Adrenal gland (tissue), 5 donors: ENCODE results near the gene ASCL3.

Source experiments
- POLR2A ChIP-seq, 2 donors: fragments of 450-650 bp; IDR thresholded peaks; one replicate each; pipeline ENCODE4 v1.6.1; 2017; ENCODE audit warnings: antibody characterized with exemption in 2 of 2, mild to moderate bottlenecking in 2 of 2, moderate library complexity in 1 of 2
- TF ChIP-seq, protein P1 (sequence below), 6 experiments: fragments of 450-650 bp in 4 of 6; fragments of 200-600 bp in 2 of 6; sonication (generic) in 1 of 6; IDR thresholded peaks; 1 replicate in 5 of 6; 2 replicates in 1 of 6; pipeline versions ENCODE4 v1.5.1 to v1.8.0; 2016 to 2021; ENCODE audit warnings: antibody characterized with exemption in 6 of 6, mild to moderate bottlenecking in 2 of 6, moderate library complexity in 1 of 6
- donor health status: DM: no; HTN: no; CAD: no.

DNA sequence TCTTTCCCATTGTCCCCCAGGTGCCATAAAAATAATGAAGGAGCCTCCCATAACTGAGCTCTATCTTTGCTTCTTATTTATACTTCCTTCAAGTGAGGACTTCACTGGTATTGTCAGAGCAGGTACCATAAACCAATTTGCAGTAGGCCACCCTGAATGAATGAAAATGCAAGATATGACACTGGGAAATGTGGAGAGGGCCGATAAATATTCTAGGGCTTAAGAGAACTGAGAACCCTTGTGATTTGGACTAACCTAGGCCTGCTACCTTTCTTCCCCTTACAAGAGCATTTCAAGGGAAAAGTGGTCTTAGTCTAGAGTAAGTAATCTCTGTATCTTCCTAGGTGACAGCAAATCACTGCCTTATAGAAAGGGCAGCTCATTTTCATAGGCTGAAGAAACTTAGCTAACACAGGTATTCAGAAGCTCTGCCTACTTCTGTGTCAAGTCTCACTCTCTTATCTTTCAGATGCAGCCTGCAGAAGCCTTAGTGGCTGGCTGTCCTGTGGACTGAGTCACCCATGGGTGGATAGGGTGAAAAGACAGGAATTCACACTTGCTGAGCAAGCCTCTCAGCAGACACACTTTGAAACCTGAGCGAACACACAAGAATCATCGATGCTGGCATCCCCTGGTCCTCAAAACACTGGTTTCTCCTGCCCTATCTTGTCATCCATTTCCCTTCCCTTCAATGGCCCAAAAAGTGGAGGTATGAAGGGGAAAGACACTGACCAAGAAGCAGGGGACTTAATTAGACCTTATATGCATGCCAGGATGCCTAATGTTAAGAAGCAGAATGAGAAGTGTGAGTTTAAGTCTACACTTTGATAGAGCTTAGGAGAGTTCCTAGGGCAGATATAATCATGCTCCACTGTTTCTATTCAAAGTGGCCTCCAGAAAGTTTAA is 45.8 kb upstream of the ASCL3 start:
- TF ChIP-seq, protein P1, sequence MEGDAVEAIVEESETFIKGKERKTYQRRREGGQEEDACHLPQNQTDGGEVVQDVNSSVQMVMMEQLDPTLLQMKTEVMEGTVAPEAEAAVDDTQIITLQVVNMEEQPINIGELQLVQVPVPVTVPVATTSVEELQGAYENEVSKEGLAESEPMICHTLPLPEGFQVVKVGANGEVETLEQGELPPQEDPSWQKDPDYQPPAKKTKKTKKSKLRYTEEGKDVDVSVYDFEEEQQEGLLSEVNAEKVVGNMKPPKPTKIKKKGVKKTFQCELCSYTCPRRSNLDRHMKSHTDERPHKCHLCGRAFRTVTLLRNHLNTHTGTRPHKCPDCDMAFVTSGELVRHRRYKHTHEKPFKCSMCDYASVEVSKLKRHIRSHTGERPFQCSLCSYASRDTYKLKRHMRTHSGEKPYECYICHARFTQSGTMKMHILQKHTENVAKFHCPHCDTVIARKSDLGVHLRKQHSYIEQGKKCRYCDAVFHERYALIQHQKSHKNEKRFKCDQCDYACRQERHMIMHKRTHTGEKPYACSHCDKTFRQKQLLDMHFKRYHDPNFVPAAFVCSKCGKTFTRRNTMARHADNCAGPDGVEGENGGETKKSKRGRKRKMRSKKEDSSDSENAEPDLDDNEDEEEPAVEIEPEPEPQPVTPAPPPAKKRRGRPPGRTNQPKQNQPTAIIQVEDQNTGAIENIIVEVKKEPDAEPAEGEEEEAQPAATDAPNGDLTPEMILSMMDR (IDR thresholded peaks at IDR 0.05) = no peak
- no peak for TF ChIP-seq POLR2A (IDR thresholded peaks at IDR 0.05)
